Endothelial cell of umbilical vein (primary cell): ENCODE measurements around the gene PPP6R1. TPM values are rescaled to one million over a fixed set of nuclear protein-coding genes. Genes with fewer than 3 reads are reported as not detected.

Source experiments
- BruUV-seq: library from RNA; stranded (reverse); fragments of 400-500 nt; replicated peaks from 2 replicates; lab custom pipeline; 2021; lab: Mats Ljungman, UMichigan
- CTCF ChIA-PET: fragments of 300-600, 350-600 bp; sonication (Branson Sonifier 250); formaldehyde crosslinking; loops from one replicate; lab custom pipeline; 2021; ENCODE audit warnings: antibody characterized with exemption, inconsistent platforms; lab: Charles Lee
- POLR2A ChIA-PET: fragments of 300-600, 350-600 bp; sonication (Branson Sonifier 250); formaldehyde crosslinking; loops from one replicate; lab custom pipeline; 2021; ENCODE audit warnings: antibody characterized with exemption, inconsistent platforms; lab: Charles Lee
- DNase-seq: peaks from one replicate; pipeline ENCODE4 v3.0.0-alpha.2; 2011; ENCODE audit warnings: low read depth, low spot score
- FAIRE-seq: peaks from 2 replicates; lab custom pipeline; 2011; peaks lifted over from hg19 to GRCh38; lab: Jason Lieb, UNC
- H2AFZ ChIP-seq: 2 replicates; pipeline ENCODE4 v1.6.0; 2012; ENCODE audit warnings: low read depth, low read length, control low read depth, inconsistent platforms
- H3K27ac ChIP-seq: 2 replicates; pipeline ENCODE4 v1.5.1; 2011; ENCODE audit warnings: low read depth, mild to moderate bottlenecking, control low read depth, low read length, moderate library complexity; ENCODE audit not compliant: insufficient read depth
- H3K27me3 ChIP-seq, 2 experiments: 2 replicates each; pipeline versions ENCODE4 v1.6.0 to v1.6.1; 2011; ENCODE audit warnings: low read length in 2 of 2, mixed read lengths in 1 of 2; ENCODE audit not compliant: control insufficient read depth in 2 of 2, insufficient read depth in 2 of 2
- H3K36me3 ChIP-seq, 2 experiments: 2 replicates in 1 of 2; 3 replicates in 1 of 2; pipeline ENCODE4 v1.5.1; 2011; ENCODE audit warnings: low read length in 2 of 2, mild to moderate bottlenecking in 1 of 2, moderate library complexity in 1 of 2; ENCODE audit not compliant: control insufficient read depth in 2 of 2, insufficient read depth in 2 of 2; ENCODE audit errors: extremely low read depth in 1 of 2
- H3K4me1 ChIP-seq: 3 replicates; pipeline ENCODE4 v1.5.1; 2011; ENCODE audit warnings: mild to moderate bottlenecking, low read length; ENCODE audit not compliant: control insufficient read depth, insufficient read depth; ENCODE audit errors: extremely low read depth
- H3K4me2 ChIP-seq: 2 replicates; pipeline ENCODE4 v1.6.1; 2011; ENCODE audit warnings: low read length, control low read depth, mixed read lengths; ENCODE audit not compliant: insufficient read depth
- H3K4me3 ChIP-seq, 3 experiments: fragments of 200-600 bp in 1 of 3; sonication (generic), shearing (Covaris generic) in 1 of 3; replicated peaks in 1 of 3; 2 replicates each; pipeline ENCODE4 v1.5.1; 2011 to 2016; ENCODE audit warnings: control low read depth in 3 of 3, low read length in 3 of 3, mild to moderate bottlenecking in 2 of 3, inconsistent platforms in 1 of 3, low read depth in 1 of 3, moderate library complexity in 1 of 3; ENCODE audit not compliant: insufficient read depth in 1 of 3
- H3K79me2 ChIP-seq: 2 replicates; pipeline ENCODE4 v1.6.0; 2012; ENCODE audit warnings: low read length, inconsistent platforms; ENCODE audit not compliant: control insufficient read depth, insufficient read depth
- H3K9ac ChIP-seq: replicated peaks from 2 replicates; pipeline ENCODE3; 2011; ENCODE audit warnings: low read length, control low read depth; ENCODE audit not compliant: insufficient read depth; ENCODE audit errors: extremely low read depth
- H3K9me1 ChIP-seq: replicated peaks from 3 replicates; pipeline ENCODE4 v1.6.0; 2011; ENCODE audit warnings: mild to moderate bottlenecking, low read length; ENCODE audit not compliant: control insufficient read depth, insufficient read depth; ENCODE audit errors: extremely low read depth
- H3K9me3 ChIP-seq: replicated peaks from 2 replicates; pipeline ENCODE4 v1.5.1; 2012; ENCODE audit warnings: low read length, inconsistent platforms; ENCODE audit not compliant: control insufficient read depth, insufficient read depth
- H4K20me1 ChIP-seq: replicated peaks from 2 replicates; pipeline ENCODE3; 2011; ENCODE audit warnings: mild to moderate bottlenecking, low read length; ENCODE audit not compliant: control insufficient read depth, insufficient read depth; ENCODE audit errors: extremely low read depth
- EZH2 ChIP-seq: IDR thresholded peaks from 2 replicates; pipeline ENCODE4 v1.6.1; 2012; ENCODE audit warnings: borderline replicate concordance, low read depth, mild to moderate bottlenecking, moderate library complexity, low read length, inconsistent platforms; ENCODE audit not compliant: severe bottlenecking
- FOS ChIP-seq: IDR thresholded peaks from 2 replicates; pipeline ENCODE4 v1.6.1; 2011; ENCODE audit warnings: mild to moderate bottlenecking, low read length, moderate library complexity, borderline replicate concordance; ENCODE audit not compliant: insufficient read depth
- GATA2 ChIP-seq: IDR thresholded peaks from 2 replicates; pipeline ENCODE4 v1.7.0; 2011; ENCODE audit warnings: low read depth, mild to moderate bottlenecking, moderate library complexity, mixed read lengths, low read length; ENCODE audit not compliant: insufficient read length, insufficient read depth
- JUN ChIP-seq: IDR thresholded peaks from 2 replicates; pipeline ENCODE4 v1.6.1; 2011; ENCODE audit warnings: borderline replicate concordance, low read depth; ENCODE audit not compliant: insufficient read length, insufficient read depth
- MAX ChIP-seq: IDR thresholded peaks from 2 replicates; pipeline ENCODE4 v1.6.1; 2011; ENCODE audit not compliant: insufficient read depth, insufficient read length
- MYC ChIP-seq: IDR thresholded peaks from one replicate; pipeline ENCODE4 v1.6.1; 2011; ENCODE audit warnings: mild to moderate bottlenecking, low read depth, low read length
- POLR2A ChIP-seq: IDR thresholded peaks from 2 replicates; pipeline ENCODE4 v1.6.1; 2012; ENCODE audit warnings: low read depth, mild to moderate bottlenecking, control low read depth, low read length
- POLR2AphosphoS5 ChIP-seq: IDR thresholded peaks from 2 replicates; pipeline ENCODE4 v1.6.1; 2012; ENCODE audit warnings: low read depth, mild to moderate bottlenecking, control low read depth, low read length, moderate library complexity; ENCODE audit not compliant: insufficient read depth
- dilution Hi-C: fragments of 300-500 bp; cut with MboI; formaldehyde crosslinking; loops from one replicate; pipeline ENCODE4 v1.15.0; 2019; ENCODE audit warnings: low sequenced_read_pairs; ENCODE audit not compliant: extremely low pct_ligation_motif_present
- intact Hi-C: fragments of 100-400 bp; cut with micrococcal nuclease; formaldehyde crosslinking; loops from one replicate; pipeline ENCODE4 v1.10.0; 2022
- polyA plus RNA-seq, 4 experiments: library from polyadenylated mRNA; depleted of rRNA in 3 of 4; stranded (reverse) in 3 of 4; unstranded in 1 of 4; fragments of >200 nt; gene quantifications; 2 replicates each; pipeline versions ENCODE4 v1.2.1 to v1.2.3, GENCODE V29; 2011 to 2012; ENCODE audit warnings: missing spikeins in 1 of 4
- total RNA-seq: library from RNA; stranded (reverse); gene quantifications from 2 replicates; pipeline ENCODE4 v1.2.3, GENCODE V29; 2021
- TF ChIP-seq, protein P1 (sequence below), 2 donors: IDR thresholded peaks; 1 replicate in 1 of 2; 2 replicates in 1 of 2; pipeline ENCODE4 v1.5.1; 2011; ENCODE audit warnings: low read length in 2 of 2, mild to moderate bottlenecking in 2 of 2, moderate library complexity in 2 of 2, control low read depth in 1 of 2, inconsistent platforms in 1 of 2, low read depth in 1 of 2; ENCODE audit not compliant: insufficient read depth in 1 of 2; ENCODE audit errors: extremely low read depth in 1 of 2

PPP6R1 gene
- total and polyA plus RNA-seq, 2 donors (not counting 3 experiments of a cell fraction or from before 2014, with no cell fraction given), result 35.7 to 71.8 TPM

GRCh38 chr19:55277494-55277893, 18.7 kb upstream of the PPP6R1 start:
- Histone ChIP-seq H3K4me3 (no peak overlapping the region), H3K79me2 (no peaks in the 10 kb centered on the region), H3K27me3 (no peaks in the 10 kb centered on the region), H3K36me3 (peaks cover 0 to 6% of the 10 kb centered on the region in 2 experiments), H3K27ac (no peak overlapping the region), H4K20me1 (no peaks in the 10 kb centered on the region), H3K4me1 (peaks cover 3% of the 10 kb centered on the region), H3K9me1 (no peaks in the 10 kb centered on the region), H3K9me3 (no peaks in the 10 kb centered on the region), H3K9ac (no peak overlapping the region), H3K4me2 (no peak overlapping the region), H2AFZ (no peak overlapping the region)
- ChIA-PET POLR2A (no interaction called here), CTCF (interaction anchor here (1.3 to 1.6 kb wide), 2 partner anchors 14 to 24 kb away, joined by 4 read pairs; no protein-coding TSS in a partner anchor)
- dilution Hi-C loops (no loop called here), intact Hi-C loops (no loop called here)
- TF ChIP-seq MAX (no peak), EZH2 (no peak)
- DNase-seq (no peak), FAIRE-seq (no peak)
- no TSS peak for BruUV-seq

DNA sequence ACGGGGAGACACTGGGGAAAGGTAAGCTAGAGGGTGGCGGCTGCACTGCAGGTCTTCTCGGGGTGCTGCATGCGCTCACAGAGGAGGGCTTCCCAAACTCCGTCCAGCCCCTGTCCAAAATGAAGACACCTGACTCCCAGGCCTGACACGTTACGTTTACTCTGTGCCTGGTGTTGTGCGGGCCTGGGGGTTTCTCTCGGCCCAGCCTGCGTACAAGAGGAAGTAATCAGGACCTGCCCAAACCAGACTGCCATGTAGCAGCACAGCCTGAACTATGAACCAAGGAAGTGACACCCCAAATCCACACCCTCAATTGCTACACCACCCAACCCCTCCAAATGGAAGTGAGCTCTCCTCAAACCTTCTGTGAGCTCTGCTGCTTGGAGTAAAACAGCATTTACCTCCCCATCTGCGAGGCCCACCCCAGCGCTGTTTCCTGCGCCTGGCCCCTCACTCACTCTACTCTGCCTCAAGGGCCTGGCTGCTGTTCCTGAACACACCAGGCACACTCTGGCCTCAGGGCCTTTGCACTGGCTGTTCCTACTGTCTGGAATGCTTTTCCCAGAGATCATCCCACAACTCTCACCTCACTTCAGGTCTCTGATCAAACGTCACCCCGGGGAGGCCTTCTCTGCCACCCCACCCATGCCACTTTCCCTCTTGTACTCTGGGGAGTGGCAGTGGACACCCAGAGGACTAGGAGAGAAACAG, 18.1 kb upstream of the PPP6R1 start:
- Histone ChIP-seq H3K36me3 (peaks cover 0 to 6% of the 10 kb centered on the region in 2 experiments), H3K79me2 (no peaks in the 10 kb centered on the region), H3K4me3 (no peak overlapping the region), H2AFZ (no peak overlapping the region), H3K27me3 (no peaks in the 10 kb centered on the region), H3K27ac (no peak overlapping the region), H3K9me3 (no peaks in the 10 kb centered on the region), H4K20me1 (no peaks in the 10 kb centered on the region), H3K9ac (no peak overlapping the region), H3K4me1 (peaks cover 3% of the 10 kb centered on the region), H3K4me2 (no peak overlapping the region), H3K9me1 (no peaks in the 10 kb centered on the region)
- no peak for DNase-seq
- dilution Hi-C loops, result no loop called here
- POLR2A ChIA-PET, result no interaction called here
- no TSS peak for BruUV-seq
- TF ChIP-seq, protein P1, sequence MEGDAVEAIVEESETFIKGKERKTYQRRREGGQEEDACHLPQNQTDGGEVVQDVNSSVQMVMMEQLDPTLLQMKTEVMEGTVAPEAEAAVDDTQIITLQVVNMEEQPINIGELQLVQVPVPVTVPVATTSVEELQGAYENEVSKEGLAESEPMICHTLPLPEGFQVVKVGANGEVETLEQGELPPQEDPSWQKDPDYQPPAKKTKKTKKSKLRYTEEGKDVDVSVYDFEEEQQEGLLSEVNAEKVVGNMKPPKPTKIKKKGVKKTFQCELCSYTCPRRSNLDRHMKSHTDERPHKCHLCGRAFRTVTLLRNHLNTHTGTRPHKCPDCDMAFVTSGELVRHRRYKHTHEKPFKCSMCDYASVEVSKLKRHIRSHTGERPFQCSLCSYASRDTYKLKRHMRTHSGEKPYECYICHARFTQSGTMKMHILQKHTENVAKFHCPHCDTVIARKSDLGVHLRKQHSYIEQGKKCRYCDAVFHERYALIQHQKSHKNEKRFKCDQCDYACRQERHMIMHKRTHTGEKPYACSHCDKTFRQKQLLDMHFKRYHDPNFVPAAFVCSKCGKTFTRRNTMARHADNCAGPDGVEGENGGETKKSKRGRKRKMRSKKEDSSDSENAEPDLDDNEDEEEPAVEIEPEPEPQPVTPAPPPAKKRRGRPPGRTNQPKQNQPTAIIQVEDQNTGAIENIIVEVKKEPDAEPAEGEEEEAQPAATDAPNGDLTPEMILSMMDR (IDR thresholded peaks at IDR 0.05; ENCODE audit: extremely low read depth in 1 of 2, insufficient read depth in 1 of 2, low read depth in 1 of 2, low read length in 2 of 2), result no peak
- TF ChIP-seq FOS (no peak), JUN (no peak), EZH2 (no peak), MAX (no peak), GATA2 (no peak), POLR2A (no peak), MYC (no peak), POLR2AphosphoS5 (no peak)
- intact Hi-C loops, result no loop called here
- CTCF ChIA-PET, result interaction anchor here (1.3 to 1.6 kb wide), 2 partner anchors 15 to 25 kb away, joined by 4 read pairs; no protein-coding TSS in a partner anchor
- no peak for FAIRE-seq
